Midbrain (tissue), 1 donor: ENCODE results near the gene KMT2B.

ENCODE experiments used
- DNase-seq: peaks from one replicate; lab custom pipeline; 2025; lab: John Stamatoyannopoulos, UW

KMT2B gene

DNA sequence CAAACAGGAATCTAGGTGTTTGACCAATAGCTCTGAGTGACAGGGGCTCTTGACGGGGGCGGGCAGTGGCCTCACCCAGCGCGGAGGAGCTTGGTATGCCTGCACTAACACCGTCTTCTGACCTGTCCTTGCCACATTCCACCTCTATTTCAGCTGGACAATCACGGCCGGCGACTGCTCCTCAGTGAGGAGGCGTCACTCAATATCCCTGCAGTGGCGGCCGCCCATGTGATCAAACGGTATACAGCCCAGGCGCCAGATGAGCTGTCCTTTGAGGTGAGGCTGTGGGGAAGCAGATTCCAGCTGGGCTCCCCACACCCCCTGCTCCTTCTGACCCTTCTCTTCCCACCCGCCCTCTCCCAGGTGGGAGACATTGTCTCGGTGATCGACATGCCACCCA is 62.3 kb downstream of the KMT2B start:
- DNase-seq: no peak

DNA sequence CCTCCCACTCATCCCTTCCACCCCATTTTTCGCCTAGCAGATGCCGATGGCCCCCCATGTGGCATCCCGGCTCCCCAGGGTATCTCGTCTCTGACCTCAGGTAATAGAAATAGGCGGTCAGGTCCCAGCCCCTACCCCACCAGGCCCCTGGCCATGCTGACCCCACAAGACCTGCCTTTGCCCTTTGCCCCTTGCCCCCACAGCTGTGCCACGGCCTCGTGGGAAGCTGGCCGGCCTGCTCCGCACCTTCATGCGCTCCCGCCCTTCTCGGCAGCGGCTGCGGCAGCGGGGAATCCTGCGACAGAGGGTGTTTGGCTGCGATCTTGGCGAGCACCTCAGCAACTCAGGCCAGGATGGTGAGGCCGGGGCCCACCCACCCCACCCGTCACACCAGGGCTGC is 62.9 kb downstream of the KMT2B start:
- no peak for DNase-seq

- DNase-seq: no peak
Observed at GRCh38 chr19:35781650-35782049, 63.8 kb downstream of the KMT2B start.

DNA sequence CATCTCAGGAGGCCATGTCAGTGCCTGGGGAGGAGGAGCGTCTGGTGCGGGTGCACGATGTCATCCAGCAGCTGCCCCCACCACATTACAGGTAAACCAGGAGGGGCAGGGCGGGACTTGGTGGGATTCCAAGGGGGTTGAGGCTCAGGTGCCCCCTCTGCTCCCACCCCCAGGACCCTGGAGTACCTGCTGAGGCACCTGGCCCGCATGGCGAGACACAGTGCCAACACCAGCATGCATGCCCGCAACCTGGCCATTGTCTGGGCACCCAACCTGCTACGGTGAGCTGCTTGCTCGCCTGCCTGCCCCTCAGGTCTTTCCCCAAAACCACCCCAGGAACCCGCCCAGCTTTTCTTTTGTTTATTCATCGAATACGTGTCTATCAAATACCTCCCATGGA is 64.8 kb downstream of the KMT2B start:
- no peak for DNase-seq

- DNase-seq: no peak
Observed at GRCh38 chr19:35783469-35784434, 65.9 kb downstream of the KMT2B start.

DNA sequence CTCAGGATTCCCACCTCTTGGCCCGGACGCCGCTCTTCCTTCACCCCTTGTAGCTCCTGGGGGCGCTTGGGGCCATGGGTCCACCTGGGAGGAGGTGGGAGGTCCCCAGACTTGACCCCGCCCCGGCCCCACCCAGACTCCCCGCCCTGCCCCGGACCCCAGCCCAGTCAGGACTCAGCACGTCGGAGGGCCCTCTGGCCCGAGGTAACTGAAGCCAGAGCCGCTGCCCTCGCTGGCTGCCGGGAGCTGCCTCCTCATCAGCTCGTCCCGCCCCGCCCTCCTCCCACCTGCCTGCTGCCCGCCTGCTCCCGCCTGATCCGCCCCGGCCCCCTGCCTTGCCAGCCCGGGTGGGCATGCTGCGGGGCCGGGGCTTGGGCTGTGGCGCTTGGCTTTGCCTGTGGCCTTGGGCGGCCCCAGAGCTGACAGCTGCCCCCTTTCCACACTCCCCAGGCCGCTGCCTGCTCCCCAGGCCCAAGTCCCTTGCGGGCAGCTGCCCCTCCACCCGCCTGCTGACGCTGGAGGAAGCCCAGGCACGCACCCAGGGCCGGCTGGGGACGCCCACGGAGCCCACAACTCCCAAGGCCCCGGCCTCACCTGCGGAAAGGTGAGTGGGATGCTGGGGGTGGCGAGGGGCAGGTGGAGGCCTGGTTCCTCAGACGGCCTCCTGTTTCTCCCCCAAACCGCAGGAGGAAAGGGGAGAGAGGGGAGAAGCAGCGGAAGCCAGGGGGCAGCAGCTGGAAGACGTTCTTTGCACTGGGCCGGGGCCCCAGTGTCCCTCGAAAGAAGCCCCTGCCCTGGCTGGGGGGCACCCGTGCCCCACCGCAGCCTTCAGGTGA is 66.9 kb downstream of the KMT2B start:
- no peak for DNase-seq

- no peak for DNase-seq
Observed at GRCh38 chr19:35785339-35785627, 67.5 kb downstream of the KMT2B start.

DNA sequence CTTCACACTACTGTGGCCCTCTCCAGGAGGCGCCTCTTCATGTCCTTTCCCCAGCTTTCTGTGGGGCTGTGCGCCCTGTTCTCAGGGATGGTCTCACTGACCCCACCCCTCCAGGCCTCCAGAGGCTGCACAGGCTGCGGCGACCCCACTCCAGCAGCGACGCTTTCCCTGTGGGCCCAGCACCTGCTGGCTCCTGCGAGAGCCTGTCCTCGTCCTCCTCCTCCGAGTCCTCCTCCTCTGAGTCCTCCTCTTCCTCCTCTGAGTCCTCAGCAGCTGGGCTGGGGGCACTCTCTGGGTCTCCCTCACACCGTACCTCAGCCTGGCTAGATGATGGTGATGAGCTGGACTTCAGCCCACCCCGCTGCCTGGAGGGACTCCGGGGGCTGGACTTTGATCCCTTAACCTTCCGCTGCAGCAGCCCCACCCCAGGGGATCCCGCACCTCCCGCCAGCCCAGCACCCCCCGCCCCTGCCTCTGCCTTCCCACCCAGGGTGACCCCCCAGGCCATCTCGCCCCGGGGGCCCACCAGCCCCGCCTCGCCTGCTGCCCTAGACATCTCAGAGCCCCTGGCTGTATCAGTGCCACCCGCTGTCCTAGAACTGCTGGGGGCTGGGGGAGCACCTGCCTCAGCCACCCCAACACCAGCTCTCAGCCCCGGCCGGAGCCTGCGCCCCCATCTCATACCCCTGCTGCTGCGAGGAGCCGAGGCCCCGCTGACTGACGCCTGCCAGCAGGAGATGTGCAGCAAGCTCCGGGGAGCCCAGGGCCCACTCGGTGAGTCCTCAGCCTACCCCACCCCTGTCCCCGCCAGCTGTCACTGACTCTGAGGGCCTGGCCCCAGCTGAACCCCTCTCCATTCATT is 68.7 kb downstream of the KMT2B start:
- no peak for DNase-seq

DNA sequence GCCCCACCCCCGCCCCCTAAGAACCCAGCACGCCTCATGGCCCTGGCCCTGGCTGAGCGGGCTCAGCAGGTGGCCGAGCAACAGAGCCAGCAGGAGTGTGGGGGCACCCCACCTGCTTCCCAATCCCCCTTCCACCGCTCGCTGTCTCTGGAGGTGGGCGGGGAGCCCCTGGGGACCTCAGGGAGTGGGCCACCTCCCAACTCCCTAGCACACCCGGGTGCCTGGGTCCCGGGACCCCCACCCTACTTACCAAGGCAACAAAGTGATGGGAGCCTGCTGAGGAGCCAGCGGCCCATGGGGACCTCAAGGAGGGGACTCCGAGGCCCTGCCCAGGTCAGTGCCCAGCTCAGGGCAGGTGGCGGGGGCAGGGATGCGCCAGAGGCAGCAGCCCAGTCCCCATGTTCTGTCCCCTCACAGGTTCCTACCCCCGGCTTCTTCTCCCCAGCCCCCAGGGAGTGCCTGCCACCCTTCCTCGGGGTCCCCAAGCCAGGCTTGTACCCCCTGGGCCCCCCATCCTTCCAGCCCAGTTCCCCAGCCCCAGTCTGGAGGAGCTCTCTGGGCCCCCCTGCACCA is 69.5 kb downstream of the KMT2B start:
- DNase-seq: no peak
